ENCODE results near the gene LAMTOR5. TPM values are rescaled to one million over a fixed set of nuclear protein-coding genes. Genes with fewer than 3 reads are reported as not detected.

LAMTOR5 gene
- total and polyA plus RNA-seq, 4 experiments from 2014 or later: 64.5 to 325 (median 167) TPM

DNA sequence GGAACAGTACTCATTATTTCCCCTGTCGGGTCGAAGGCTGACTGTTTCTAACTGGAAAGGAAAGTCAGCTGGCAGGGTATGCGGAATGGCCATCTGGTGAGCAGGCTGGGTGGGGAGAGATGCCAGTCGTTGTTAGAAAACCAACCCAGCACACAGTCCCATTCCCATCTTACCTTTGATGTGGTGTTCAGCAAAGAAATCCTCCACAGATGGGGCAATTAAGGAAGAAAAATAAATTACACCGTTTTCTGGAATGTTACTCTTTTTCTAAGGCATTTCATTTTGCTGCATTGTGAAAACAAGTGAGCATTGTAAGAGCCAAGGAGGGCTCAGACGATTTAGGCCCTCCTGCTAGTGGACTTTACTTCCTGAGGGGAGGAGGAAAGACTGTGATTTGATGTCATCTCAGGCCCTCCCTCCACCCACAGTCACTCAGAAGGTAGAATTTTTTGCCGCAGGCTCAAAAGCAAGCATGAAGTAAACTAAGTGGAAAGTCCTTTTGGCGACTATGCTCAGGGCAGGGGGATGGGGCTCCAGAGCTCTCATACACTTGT is 16.7 kb downstream of the LAMTOR5 start, which contains the start of gene SLC16A4:
Gene SLC16A4, minus strand, starts transcription at position 335 of the 554 bp plus-strand sequence. CDS start 1,703 bp downstream, outside the sequence.
- intact Hi-C loops (cut with micrococcal nuclease): no loop called here
- DNase-seq: no peak
- Histone ChIP-seq H3K27ac (ENCODE audit: low read depth, low read length) (no peak within 1 kb of the TSS), H3K4me1 (ENCODE audit: insufficient read depth, low read length) (no peaks in the 10 kb centered on the region), H3K27me3 (ENCODE audit: insufficient read depth, low read length) (no peaks in the 10 kb centered on the region), H3K4me3 (ENCODE audit: low read length in 2 of 2) (no peak within 1 kb of the TSS), H3K36me3 (ENCODE audit: insufficient read depth, low read length) (no peaks in the 10 kb centered on the region), H3K9me3 (ENCODE audit: control insufficient read depth in 1 of 2, low read length in 2 of 2) (no peaks in the 10 kb centered on the region)
- POLR2A ChIA-PET (ENCODE audit: partially characterized antibody): no interaction called here
- CTCF ChIA-PET (ENCODE audit: partially characterized antibody): no interaction called here
- Mint-ChIP-seq H3K4me1 (peaks cover 0 to 3% (median 0%) of the 10 kb centered on the region in 4 donors), H3K9me3 (no peaks in the 10 kb centered on the region), H3K27ac (peak within 1 kb of the TSS in 3 of 7 donors; percentile 18 to 68 (median 28)), H3K4me3 (no peak within 1 kb of the TSS), H3K36me3 (peaks cover 13 to 14% of the 10 kb centered on the region in 2 donors), H3K27me3 (no peaks in the 10 kb centered on the region)

DNA sequence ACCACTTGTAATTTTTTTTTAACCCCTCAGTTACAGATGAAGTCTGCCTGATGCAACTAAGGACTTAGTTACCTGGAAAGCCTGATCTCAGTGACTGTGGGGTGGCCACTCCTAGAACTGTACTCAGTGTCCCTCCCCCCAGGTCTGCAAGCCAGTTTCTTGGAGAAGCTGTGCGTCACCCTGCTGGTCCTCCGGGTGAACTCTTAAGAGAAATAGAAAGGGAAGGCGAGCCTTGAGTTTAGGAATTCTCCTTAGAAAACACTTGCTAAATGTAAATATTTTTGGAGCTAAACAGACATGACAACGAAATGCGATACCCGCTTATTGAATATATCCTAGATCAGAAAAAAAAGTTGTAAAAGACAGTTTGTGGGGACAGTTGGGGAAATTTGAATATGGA is 17.4 kb downstream of the LAMTOR5 start:
- Mint-ChIP-seq H3K27me3 (no peaks in the 10 kb centered on the region), H3K36me3 (peaks cover 7 to 9% of the 10 kb centered on the region in 2 donors), H3K4me3 (no peak overlapping the region), H3K4me1 (peaks cover 0 to 10% (median 2%) of the 10 kb centered on the region in 4 donors), H3K9me3 (no peaks in the 10 kb centered on the region), H3K27ac (peak overlapping the region in 2 of 7 donors; percentile 28 to 68)
- CTCF ChIA-PET (ENCODE audit: partially characterized antibody): no interaction called here
- H3K9me3 ChIP-seq (ENCODE audit: control insufficient read depth in 1 of 2, low read length in 2 of 2): no peaks in the 10 kb centered on the region
- POLR2A ChIA-PET (ENCODE audit: partially characterized antibody): no interaction called here
- no peak overlapping the region for H3K4me3 ChIP-seq (ENCODE audit: low read length in 2 of 2)
- H3K4me1 ChIP-seq (ENCODE audit: insufficient read depth, low read length): no peaks in the 10 kb centered on the region
- no peaks in the 10 kb centered on the region for H3K36me3 ChIP-seq (ENCODE audit: insufficient read depth, low read length)
- intact Hi-C loops (cut with micrococcal nuclease): no loop called here
- H3K27ac ChIP-seq (ENCODE audit: low read depth, low read length): no peak overlapping the region
- no peaks in the 10 kb centered on the region for H3K27me3 ChIP-seq (ENCODE audit: insufficient read depth, low read length)
- no peak for DNase-seq

DNA sequence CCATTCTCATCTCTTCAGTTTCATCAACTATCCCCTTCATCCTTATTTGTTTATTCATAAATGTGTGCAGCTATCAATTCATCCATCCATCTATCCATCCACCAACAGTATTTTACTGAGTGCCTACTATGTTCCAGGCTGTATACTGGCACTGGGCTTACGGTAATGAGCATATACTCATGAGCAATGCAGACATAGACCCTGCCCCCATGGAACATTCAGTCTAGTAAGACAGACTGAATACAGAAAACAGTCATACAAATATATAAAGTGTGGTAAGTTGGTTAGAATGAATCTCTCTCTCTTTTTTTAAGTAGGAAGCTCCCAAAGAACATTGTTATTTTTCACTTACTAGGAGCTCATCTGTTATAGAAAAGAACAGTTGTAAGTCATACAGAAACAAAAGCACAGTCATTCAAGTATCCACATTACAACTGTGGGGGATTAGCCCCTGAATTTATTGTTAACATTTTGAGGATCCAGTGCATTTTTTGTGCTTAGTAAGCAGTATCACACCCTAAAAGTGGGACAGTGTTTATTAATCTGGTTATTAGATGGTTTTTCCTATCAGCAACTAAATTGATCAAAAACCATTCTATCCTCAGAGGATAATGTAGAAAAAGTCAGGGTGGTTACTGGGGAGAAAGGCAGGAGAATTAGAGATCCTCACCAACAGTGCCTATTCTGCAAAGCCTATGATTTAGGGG is 20.3 kb downstream of the LAMTOR5 start:
- Histone ChIP-seq H3K36me3 (ENCODE audit: insufficient read depth, low read length) (no peaks in the 10 kb centered on the region), H3K4me3 (ENCODE audit: low read length in 2 of 2) (no peak overlapping the region), H3K27me3 (ENCODE audit: insufficient read depth, low read length) (no peaks in the 10 kb centered on the region), H3K9me3 (ENCODE audit: control insufficient read depth in 1 of 2, low read length in 2 of 2) (no peaks in the 10 kb centered on the region), H3K27ac (ENCODE audit: low read depth, low read length) (no peak overlapping the region), H3K4me1 (ENCODE audit: insufficient read depth, low read length) (peaks cover 12% of the 10 kb centered on the region)
- no peak for DNase-seq
- no peak overlapping the region for H3K4me3 Mint-ChIP-seq
- ChIA-PET CTCF (ENCODE audit: partially characterized antibody) (interaction anchor here (1.0 to 3.2 kb wide), 2 partner anchors 25 to 108 kb away, joined by 3 to 17 read pairs; no protein-coding TSS in a partner anchor), POLR2A (ENCODE audit: partially characterized antibody) (interaction anchor here (0.9 kb wide), 1 partner anchor 21 kb away, joined by 4 read pairs; no protein-coding TSS in a partner anchor)
- H3K27me3 Mint-ChIP-seq: no peaks in the 10 kb centered on the region
- intact Hi-C loops (cut with micrococcal nuclease): no loop called here
- H3K4me1 Mint-ChIP-seq: peaks cover 12 to 32% (median 21%) of the 10 kb centered on the region in 4 donors
- peaks cover 0 to 2% of the 10 kb centered on the region in 2 donors for H3K36me3 Mint-ChIP-seq
- H3K9me3 Mint-ChIP-seq: peaks cover 0 to 2% (median 0%) of the 10 kb centered on the region in 8 donors
- H3K27ac Mint-ChIP-seq: no peak overlapping the region

DNA sequence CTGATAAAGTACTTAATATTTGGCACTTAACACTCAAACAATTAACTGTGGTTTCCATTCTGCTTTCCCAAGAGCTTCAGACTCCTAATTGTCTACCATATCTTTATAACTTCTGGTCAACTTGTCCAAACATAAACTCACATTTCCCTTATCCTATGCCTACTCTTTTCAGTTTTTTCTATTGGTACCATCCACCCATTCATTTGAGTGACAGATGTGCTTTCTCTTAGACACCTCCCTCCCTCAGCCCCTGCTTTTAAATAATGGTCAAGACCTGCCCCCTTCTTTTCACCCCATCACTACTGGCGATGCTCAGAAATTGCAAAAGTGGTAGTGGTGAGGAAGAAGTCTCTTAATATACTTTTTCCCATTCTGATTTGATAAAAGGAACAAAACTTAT is 22.1 kb downstream of the LAMTOR5 start:
- POLR2A ChIA-PET (ENCODE audit: partially characterized antibody): interaction anchor here (1.4 to 3.3 kb wide), 2 partner anchors 14 to 46 kb away, joined by 3 to 12 read pairs; partner anchors contain the start of gene RBM15

DNA sequence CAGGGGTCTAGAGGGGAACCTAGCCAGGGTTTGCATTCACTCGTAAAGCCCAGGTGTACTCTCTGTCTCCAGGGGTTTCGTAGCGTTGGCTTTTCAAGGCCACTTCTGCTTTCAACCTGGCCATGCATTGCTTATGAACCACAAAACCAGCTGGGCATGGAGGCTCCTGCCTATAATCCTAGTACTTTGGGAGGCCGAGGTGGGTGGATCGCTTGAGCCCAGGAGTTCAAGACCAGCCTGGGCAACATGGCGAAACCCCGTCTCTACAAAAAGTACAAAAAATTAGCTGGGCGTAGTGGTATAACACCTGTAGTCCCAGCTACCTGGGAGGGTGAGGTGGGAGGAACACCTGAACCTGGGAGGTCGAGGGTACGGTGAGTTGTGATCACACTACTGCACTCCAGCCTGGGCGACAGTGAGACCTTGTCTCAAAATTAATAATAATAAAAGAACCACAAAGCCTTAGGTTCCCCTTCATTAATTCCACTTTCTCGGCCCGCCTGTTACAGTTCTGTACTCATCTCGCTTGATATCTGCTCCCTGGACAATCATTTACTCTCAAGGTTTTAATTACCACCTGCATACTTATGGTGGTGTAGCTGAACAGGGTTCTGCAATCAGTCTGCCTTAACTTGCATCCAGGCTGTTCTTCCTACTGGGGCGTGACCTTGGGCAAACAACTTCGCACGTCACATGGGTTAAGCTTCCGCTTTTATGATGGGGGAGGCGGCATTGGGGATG is 22.7 kb downstream of the LAMTOR5 start:
- Mint-ChIP-seq H3K36me3 (peaks cover 2 to 3% of the 10 kb centered on the region in 2 donors), H3K4me1 (peaks cover 12 to 37% (median 21%) of the 10 kb centered on the region in 4 donors), H3K27me3 (no peaks in the 10 kb centered on the region), H3K27ac (peak overlapping the region in 3 of 7 donors; percentile 9 to 97 (median 70)), H3K9me3 (peaks cover 0 to 2% (median 0%) of the 10 kb centered on the region in 8 donors), H3K4me3 (peak overlapping the region in 1 of 8 donors; percentile 70)
- peaks cover 12% of the 10 kb centered on the region for H3K4me1 ChIP-seq (ENCODE audit: insufficient read depth, low read length)
- no peak overlapping the region for H3K4me3 ChIP-seq (ENCODE audit: low read length in 2 of 2)
- no peaks in the 10 kb centered on the region for H3K27me3 ChIP-seq (ENCODE audit: insufficient read depth, low read length)
- CTCF ChIA-PET (ENCODE audit: partially characterized antibody): interaction anchor here (1.3 to 3.2 kb wide), 3 partner anchors 27 to 51 kb away, joined by 3 to 17 read pairs (median 13); no protein-coding TSS in a partner anchor
- POLR2A ChIA-PET (ENCODE audit: partially characterized antibody): interaction anchor here (1.4 to 3.3 kb wide), 2 partner anchors 14 to 46 kb away, joined by 3 to 12 read pairs; partner anchors contain the start of gene RBM15
- no peaks in the 10 kb centered on the region for H3K36me3 ChIP-seq (ENCODE audit: insufficient read depth, low read length)
- no peak for DNase-seq
- H3K9me3 ChIP-seq (ENCODE audit: control insufficient read depth in 1 of 2, low read length in 2 of 2): no peaks in the 10 kb centered on the region
- no peak overlapping the region for H3K27ac ChIP-seq (ENCODE audit: low read depth, low read length)
- intact Hi-C loops (cut with micrococcal nuclease): no loop called here

More for the DNA sequence above, 22.1 kb downstream of the LAMTOR5 start:
- Histone ChIP-seq H3K4me1 (ENCODE audit: insufficient read depth, low read length) (peaks cover 12% of the 10 kb centered on the region), H3K9me3 (ENCODE audit: control insufficient read depth in 1 of 2, low read length in 2 of 2) (no peaks in the 10 kb centered on the region), H3K27me3 (ENCODE audit: insufficient read depth, low read length) (no peaks in the 10 kb centered on the region), H3K27ac (ENCODE audit: low read depth, low read length) (no peak overlapping the region), H3K4me3 (ENCODE audit: low read length in 2 of 2) (no peak overlapping the region), H3K36me3 (ENCODE audit: insufficient read depth, low read length) (no peaks in the 10 kb centered on the region)
- H3K36me3 Mint-ChIP-seq: peaks cover 0 to 2% of the 10 kb centered on the region in 2 donors
- CTCF ChIA-PET (ENCODE audit: partially characterized antibody): interaction anchor here (1.3 to 3.2 kb wide), 2 partner anchors 27 to 52 kb away, joined by 3 to 17 read pairs; no protein-coding TSS in a partner anchor
- H3K9me3 Mint-ChIP-seq: peaks cover 0 to 2% (median 0%) of the 10 kb centered on the region in 8 donors
- peak overlapping the region in 2 of 7 donors; percentile 7 to 11 for H3K27ac Mint-ChIP-seq
- peaks cover 12 to 37% (median 21%) of the 10 kb centered on the region in 4 donors for H3K4me1 Mint-ChIP-seq
- H3K27me3 Mint-ChIP-seq: no peaks in the 10 kb centered on the region
- DNase-seq: no peak
- intact Hi-C loops (cut with micrococcal nuclease): no loop called here
- no peak overlapping the region for H3K4me3 Mint-ChIP-seq

DNA sequence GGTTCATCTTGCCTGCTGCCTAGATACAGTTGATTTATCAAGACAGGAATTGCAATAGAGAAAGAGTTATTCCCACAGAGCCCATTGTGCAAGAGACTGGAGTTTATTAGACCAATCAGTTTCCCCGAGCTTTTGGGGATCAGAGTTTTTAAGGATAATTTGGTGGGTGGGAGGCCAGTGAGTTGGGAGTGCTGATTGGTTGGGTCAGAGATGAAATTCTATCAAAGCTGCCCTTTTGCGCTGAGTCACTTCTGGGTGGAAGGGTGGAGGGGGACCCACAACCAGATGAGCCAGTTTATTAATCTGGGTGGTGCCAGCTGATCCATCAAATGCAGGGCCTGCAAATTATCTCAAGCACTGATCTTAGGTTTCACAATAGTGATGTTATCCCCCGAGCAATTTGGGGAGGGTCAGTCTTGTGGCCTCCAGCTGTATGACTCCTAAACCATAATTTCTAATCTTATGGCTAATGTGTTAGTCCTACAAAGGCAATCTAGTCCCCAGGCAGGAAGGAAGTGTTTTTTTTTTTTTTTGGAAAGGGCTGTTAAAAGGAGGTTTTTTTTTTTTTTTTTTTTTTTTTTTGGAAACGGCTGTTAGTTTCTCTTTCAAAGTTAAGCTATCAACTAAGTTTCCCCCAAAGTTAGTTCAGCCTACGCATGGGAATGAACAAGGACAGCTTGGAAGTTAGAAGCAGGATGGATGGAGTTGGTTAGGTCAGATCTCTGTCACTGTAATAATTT is 24.1 kb downstream of the LAMTOR5 start:
- Histone ChIP-seq H3K36me3 (ENCODE audit: insufficient read depth, low read length) (no peaks in the 10 kb centered on the region), H3K9me3 (ENCODE audit: control insufficient read depth in 1 of 2, low read length in 2 of 2) (no peaks in the 10 kb centered on the region), H3K4me3 (ENCODE audit: low read length in 2 of 2) (no peak overlapping the region), H3K27ac (ENCODE audit: low read depth, low read length) (peak overlapping the region; percentile 10), H3K27me3 (ENCODE audit: insufficient read depth, low read length) (no peaks in the 10 kb centered on the region), H3K4me1 (ENCODE audit: insufficient read depth, low read length) (peaks cover 12% of the 10 kb centered on the region)
- Mint-ChIP-seq H3K9me3 (peaks cover 0 to 2% (median 0%) of the 10 kb centered on the region in 8 donors), H3K36me3 (peaks cover 2 to 7% of the 10 kb centered on the region in 2 donors), H3K4me3 (peak overlapping the region in 7 of 8 donors; percentile 55 to 82 (median 76)), H3K4me1 (peaks cover 13 to 37% (median 24%) of the 10 kb centered on the region in 4 donors), H3K27ac (peak overlapping the region; percentile 33 to 97 (median 93)), H3K27me3 (no peaks in the 10 kb centered on the region)
- DNase-seq: peak in 2 of 5 donors; percentile 8 to 11
- intact Hi-C loops (cut with micrococcal nuclease): no loop called here
- ChIA-PET CTCF (ENCODE audit: partially characterized antibody) (interaction anchor here (0.7 to 2.4 kb wide), 4 partner anchors 29 to 187 kb away, joined by 3 to 13 read pairs (median 4); no protein-coding TSS in a partner anchor), POLR2A (ENCODE audit: partially characterized antibody) (interaction anchor here (3.3 kb wide), 1 partner anchor 44 kb away, joined by 12 read pairs; the partner anchor contains the start of gene RBM15)

Measured in CD4-positive, alpha-beta memory T cell (primary cell).